Peyer's patch (tissue), 4 donors: Measurements from ENCODE around the gene PDIA5.

Experiments used
- CTCF ChIP-seq, 6 experiments: fragments of 450-650 bp in 4 of 6; fragments of 200-600 bp in 2 of 6; sonication (generic) in 1 of 6; IDR thresholded peaks; one replicate each; pipeline ENCODE4 v1.5.1; 2017 to 2019; ENCODE audit warnings: antibody characterized with exemption in 6 of 6, mild to moderate bottlenecking in 3 of 6, moderate library complexity in 1 of 6
- POLR2A ChIP-seq, 2 donors: fragments of 450-650 bp; IDR thresholded peaks; one replicate each; pipeline ENCODE4 v1.5.1; 2017; ENCODE audit warnings: antibody characterized with exemption in 2 of 2, mild to moderate bottlenecking in 2 of 2, moderate library complexity in 2 of 2

GRCh38 chr3:123140550-123140949 lies 73.7 kb downstream of the PDIA5 start:
- no peak for TF ChIP-seq CTCF (IDR thresholded peaks at IDR 0.05)
- TF ChIP-seq POLR2A (IDR thresholded peaks at IDR 0.05), result no peak
